GM13977 (cell line): ENCODE results near the gene SEPTIN8.

Experiments used
- DNase-seq: peaks from one replicate; pipeline ENCODE4 v3.0.0; 2012; ENCODE audit warnings: low spot score
- CTCF ChIP-seq: IDR thresholded peaks from 2 replicates; pipeline ENCODE4 v1.5.1; 2012; ENCODE audit warnings: mild to moderate bottlenecking, control low read depth; ENCODE audit not compliant: insufficient read depth; ENCODE audit errors: extremely low read depth, missing control alignments
- in situ Hi-C: fragments of 300-500 bp; cut with MboI; formaldehyde crosslinking; loops from one replicate; pipeline ENCODE4 v1.12.0; 2022; ENCODE audit warnings: low sequenced_read_pairs, low pct_unique_long_range_greater_than_20kb, mixed read lengths, inconsistent platforms; ENCODE audit not compliant: unreplicated experiment

The SEPTIN8 gene

GRCh38 chr5:132780577-132780976 is 3.5 kb upstream of the SEPTIN8 start:
- DNase-seq, result no peak
- no peak for TF ChIP-seq CTCF
- in situ Hi-C loops, result no loop called here

- in situ Hi-C loops, result no loop called here
- DNase-seq, result no peak
- TF ChIP-seq CTCF, result no peak
Observed at GRCh38 chr5:132779961-132780360, 2.9 kb upstream of the SEPTIN8 start.

GRCh38 chr5:132778856-132779255 is 1.8 kb upstream of the SEPTIN8 start:
- TF ChIP-seq CTCF, result no peak
- in situ Hi-C loops, result no loop called here
- no peak for DNase-seq

GRCh38 chr5:132778129-132778528 is 1.1 kb upstream of the SEPTIN8 start:
- no peak for DNase-seq
- no peak for TF ChIP-seq CTCF
- in situ Hi-C loops, result no loop called here

GRCh38 chr5:132776938-132777208 is 166 bp downstream of the SEPTIN8 start:
- in situ Hi-C loops, result no loop called here
- DNase-seq, result no peak
- no peak for TF ChIP-seq CTCF

GRCh38 chr5:132776131-132776937 is 705 bp downstream of the SEPTIN8 start:
- no peak for DNase-seq
- in situ Hi-C loops, result no loop called here
- no peak for TF ChIP-seq CTCF
